Esophagus squamous epithelium (tissue), 4 donors: ENCODE data around the gene HBD.

Experiments used
- POLR2A ChIP-seq, 4 donors: fragments of 450-650 bp; IDR thresholded peaks; one replicate each; pipeline ENCODE4 v1.6.1; 2017; ENCODE audit warnings: antibody characterized with exemption in 4 of 4, mild to moderate bottlenecking in 4 of 4, moderate library complexity in 3 of 4
- TF ChIP-seq, protein P1 (sequence below), 6 experiments: fragments of 450-650 bp in 4 of 6; fragments of 200-600 bp in 2 of 6; sonication (generic) in 2 of 6; IDR thresholded peaks; one replicate each; pipeline ENCODE4 v1.5.1; 2016 to 2019; ENCODE audit warnings: antibody characterized with exemption in 6 of 6, mild to moderate bottlenecking in 4 of 6, moderate library complexity in 4 of 6

DNA sequence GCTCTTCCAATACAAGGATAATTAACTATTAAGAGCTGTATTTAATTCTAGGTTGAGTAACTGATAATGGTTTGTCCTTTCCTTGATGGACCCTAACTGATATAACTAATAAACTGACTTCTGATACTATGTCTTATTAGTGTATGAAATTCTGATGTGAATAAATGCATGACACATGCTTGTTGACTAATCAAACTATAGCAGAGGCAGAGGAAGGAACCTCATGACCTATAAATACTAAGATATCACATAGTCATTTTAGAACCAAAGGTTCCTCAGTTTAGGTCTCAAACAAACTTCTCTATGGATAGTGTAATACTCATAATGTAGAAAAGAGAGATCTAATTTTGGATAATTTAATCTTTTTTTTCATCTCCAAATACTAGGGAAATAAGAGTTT lies 4.8 kb upstream of the HBD start:
- TF ChIP-seq POLR2A (IDR thresholded peaks at IDR 0.05), result no peak
- TF ChIP-seq, protein P1, sequence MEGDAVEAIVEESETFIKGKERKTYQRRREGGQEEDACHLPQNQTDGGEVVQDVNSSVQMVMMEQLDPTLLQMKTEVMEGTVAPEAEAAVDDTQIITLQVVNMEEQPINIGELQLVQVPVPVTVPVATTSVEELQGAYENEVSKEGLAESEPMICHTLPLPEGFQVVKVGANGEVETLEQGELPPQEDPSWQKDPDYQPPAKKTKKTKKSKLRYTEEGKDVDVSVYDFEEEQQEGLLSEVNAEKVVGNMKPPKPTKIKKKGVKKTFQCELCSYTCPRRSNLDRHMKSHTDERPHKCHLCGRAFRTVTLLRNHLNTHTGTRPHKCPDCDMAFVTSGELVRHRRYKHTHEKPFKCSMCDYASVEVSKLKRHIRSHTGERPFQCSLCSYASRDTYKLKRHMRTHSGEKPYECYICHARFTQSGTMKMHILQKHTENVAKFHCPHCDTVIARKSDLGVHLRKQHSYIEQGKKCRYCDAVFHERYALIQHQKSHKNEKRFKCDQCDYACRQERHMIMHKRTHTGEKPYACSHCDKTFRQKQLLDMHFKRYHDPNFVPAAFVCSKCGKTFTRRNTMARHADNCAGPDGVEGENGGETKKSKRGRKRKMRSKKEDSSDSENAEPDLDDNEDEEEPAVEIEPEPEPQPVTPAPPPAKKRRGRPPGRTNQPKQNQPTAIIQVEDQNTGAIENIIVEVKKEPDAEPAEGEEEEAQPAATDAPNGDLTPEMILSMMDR (IDR thresholded peaks at IDR 0.05), result no peak
